HepG2 (cell line): Measurements from ENCODE around the gene STARD13. TPM values are rescaled to one million over a fixed set of nuclear protein-coding genes. Genes with fewer than 3 reads are reported as not detected.

ENCODE experiments used
- ATAC-seq: fragments of 200-7000 bp; cut with Tn5 transposase; 3 replicates; pipeline ENCODE4 v1.9.1; 2020; ENCODE audit warnings: mild to moderate bottlenecking, moderate library complexity
- BruUV-seq: library from RNA; stranded (reverse); fragments of 400-500 nt; replicated peaks from 2 replicates; lab custom pipeline; 2021; lab: Mats Ljungman, UMichigan
- CTCF ChIA-PET: fragments of 300-600 bp; formaldehyde crosslinking; extraction: SDS; loops from one replicate; lab custom pipeline; 2021; ENCODE audit warnings: low total read pairs, inconsistent platforms, low intra/inter-chr PET ratio; lab: Yijun Ruan, JAX
- POLR2A ChIA-PET: fragments of 350-600 bp; sonication (Branson Sonifier 250); formaldehyde crosslinking; loops from one replicate; lab custom pipeline; 2020; ENCODE audit warnings: antibody characterized with exemption, inconsistent platforms; lab: Yijun Ruan, JAX
- DNase-seq: peaks from one replicate; pipeline ENCODE4 v3.0.0-alpha.2; 2015; ENCODE audit warnings: low spot score
- FAIRE-seq: peaks from 3 replicates; lab custom pipeline; 2011; peaks lifted over from hg19 to GRCh38; lab: Jason Lieb, UNC
- H2AFZ ChIP-seq: one replicate; pipeline ENCODE4 v1.6.1; 2011; ENCODE audit warnings: low read length, inconsistent platforms
- H3K27ac ChIP-seq: fragments of 300-600 bp; 3 replicates; pipeline ENCODE4 v1.8.0; 2011; ENCODE audit warnings: mixed run types, mild to moderate bottlenecking, mixed read lengths, low read length, inconsistent platforms; ENCODE audit not compliant: insufficient read depth; ENCODE audit errors: extremely low read length
- H3K27me3 ChIP-seq, 2 experiments: fragments of 200-600 bp in 1 of 2; 2 replicates in 1 of 2; 3 replicates in 1 of 2; pipeline versions ENCODE4 v1.6.0 to v1.8.0; 2011; ENCODE audit warnings: low read length in 2 of 2, mild to moderate bottlenecking in 2 of 2, moderate library complexity in 2 of 2, inconsistent platforms in 1 of 2; ENCODE audit not compliant: insufficient read depth in 2 of 2, control insufficient read depth in 1 of 2
- H3K36me3 ChIP-seq, 2 experiments: fragments of 200-600 bp in 1 of 2; replicated peaks in 1 of 2; 2 replicates in 1 of 2; 3 replicates in 1 of 2; pipeline versions ENCODE4 v1.5.1 to v1.8.0; 2011; ENCODE audit warnings: low read length in 2 of 2, inconsistent platforms in 1 of 2; ENCODE audit not compliant: insufficient read depth in 2 of 2, control insufficient read depth in 1 of 2
- H3K4me1 ChIP-seq: 2 replicates; pipeline ENCODE4 v1.5.1; 2012; ENCODE audit warnings: low read length, inconsistent platforms; ENCODE audit not compliant: insufficient read depth
- H3K4me2 ChIP-seq: 2 replicates; pipeline ENCODE4 v1.6.0; 2011; ENCODE audit warnings: low read depth, low read length, inconsistent platforms
- H3K4me3 ChIP-seq, 3 experiments: fragments of 200-600 bp in 1 of 3; sonication (generic), shearing (Covaris generic) in 1 of 3; replicated peaks in 1 of 3; 2 replicates each; pipeline ENCODE4 v1.5.1; 2011 to 2016; ENCODE audit warnings: low read length in 3 of 3, inconsistent platforms in 2 of 3, low read depth in 2 of 3, mild to moderate bottlenecking in 2 of 3, control low read depth in 1 of 3, mixed read lengths in 1 of 3; ENCODE audit not compliant: insufficient read depth in 1 of 3
- H3K79me2 ChIP-seq: one replicate; pipeline ENCODE4 v1.6.1; 2011; ENCODE audit warnings: low read length, inconsistent platforms; ENCODE audit not compliant: insufficient read depth
- H3K9ac ChIP-seq: 2 replicates; pipeline ENCODE4 v1.6.0; 2011; ENCODE audit warnings: mild to moderate bottlenecking, low read depth, low read length, inconsistent platforms; ENCODE audit not compliant: insufficient read depth
- H3K9me3 ChIP-seq: 2 replicates; pipeline ENCODE4 v1.5.1; 2012; ENCODE audit warnings: mild to moderate bottlenecking, low read length
- H4K20me1 ChIP-seq: 2 replicates; pipeline ENCODE4 v1.6.0; 2011; ENCODE audit warnings: inconsistent platforms, mild to moderate bottlenecking, low read length, moderate library complexity; ENCODE audit not compliant: insufficient read depth
- CAMTA2 ChIP-seq: sonication (generic); formaldehyde crosslinking; IDR thresholded peaks from 2 replicates; pipeline ENCODE4 v1.4.0; 2020; ENCODE audit warnings: mild to moderate bottlenecking, missing genetic modification reagents, borderline replicate concordance
- IRF9 ChIP-seq: sonication (generic); formaldehyde crosslinking; IDR thresholded peaks from 2 replicates; pipeline ENCODE4 v1.8.0; 2022; ENCODE audit warnings: missing genetic modification reagents, mild to moderate bottlenecking, borderline replicate concordance
- NKX3-1 ChIP-seq: sonication (generic); formaldehyde crosslinking; IDR thresholded peaks from 2 replicates; pipeline ENCODE4 v1.5.0; 2020; ENCODE audit warnings: missing genetic modification reagents
- RELA ChIP-seq: sonication (generic); formaldehyde crosslinking; IDR thresholded peaks from 2 replicates; pipeline ENCODE4 v1.4.0; 2020; ENCODE audit warnings: missing genetic modification reagents
- ZBTB44 ChIP-seq: sonication (generic); formaldehyde crosslinking; IDR thresholded peaks from 2 replicates; pipeline ENCODE4 v1.4.0; 2020; ENCODE audit warnings: missing genetic modification reagents
- ZFP36L1 ChIP-seq: sonication (generic); formaldehyde crosslinking; IDR thresholded peaks from 2 replicates; pipeline ENCODE4 v1.8.0; 2022; ENCODE audit warnings: mild to moderate bottlenecking, missing genetic modification reagents, moderate library complexity
- ZNF143 ChIP-seq: sonication (generic); formaldehyde crosslinking; IDR thresholded peaks from 2 replicates; pipeline ENCODE4 v1.4.0; 2020; ENCODE audit warnings: missing genetic modification reagents
- ZNF230 ChIP-seq: sonication (generic); formaldehyde crosslinking; IDR thresholded peaks from 2 replicates; pipeline ENCODE4 v1.4.0; 2020; ENCODE audit warnings: mild to moderate bottlenecking, missing genetic modification reagents
- ZNF546 ChIP-seq: sonication (generic); formaldehyde crosslinking; conservative IDR thresholded peaks from 2 replicates; pipeline ENCODE4 v1.8.1; 2023; ENCODE audit warnings: mild to moderate bottlenecking, missing genetic modification reagents
- ZNF780A ChIP-seq: sonication (generic); formaldehyde crosslinking; IDR thresholded peaks from 2 replicates; pipeline ENCODE4 v1.8.0; 2022; ENCODE audit warnings: mild to moderate bottlenecking, missing genetic modification reagents, moderate library complexity
- ZNF841 ChIP-seq: sonication (generic); formaldehyde crosslinking; IDR thresholded peaks from 2 replicates; pipeline ENCODE4 v1.8.1; 2023; ENCODE audit warnings: missing genetic modification reagents, borderline replicate concordance
- ZNF883 ChIP-seq: sonication (generic); formaldehyde crosslinking; IDR thresholded peaks from 2 replicates; pipeline ENCODE4 v1.5.1; 2020; ENCODE audit warnings: mild to moderate bottlenecking, missing genetic modification reagents; ENCODE audit errors: not compliant biosample characterization
- WGBS: methylation state at CpG from one replicate; pipeline ENCODE4 v1.1.6; 2017; ENCODE audit warnings: low lambda C conversion rate; 5-methylcytosine and 5-hydroxymethylcytosine counted together
- in situ Hi-C: cut with HindIII; loops from 2 replicates; pipeline ENCODE4 v1.10.0; 2017; ENCODE audit warnings: low pct_unique_long_range_greater_than_20kb; ENCODE audit not compliant: extremely low pct_ligation_motif_present
- intact Hi-C: fragments of 100-400 bp; cut with micrococcal nuclease; formaldehyde crosslinking; loops from one replicate; pipeline ENCODE4 v1.10.0; 2022; ENCODE audit not compliant: unreplicated experiment
- polyA plus RNA-seq, 8 experiments: library from polyadenylated mRNA; depleted of rRNA in 3 of 8; stranded (reverse) in 7 of 8; unstranded in 1 of 8; fragments of >200 nt; fragmentation: Illumina TruSeq in 4 of 8; extraction: Trizol in 4 of 8; gene quantifications; 2 replicates each; pipeline versions ENCODE4 v1.2.1 to v1.2.3, GENCODE V29; 2011 to 2016; ENCODE audit warnings: low read depth in 4 of 8, missing spikeins in 1 of 8, mixed read lengths in 1 of 8; ENCODE audit not compliant: insufficient read depth in 1 of 8
- total RNA-seq, 5 experiments: library from RNA; depleted of rRNA; stranded (reverse); fragments of >200 nt; fragmentation: Illumina TruSeq; extraction: Trizol; gene quantifications; 2 replicates each; pipeline ENCODE4 v1.2.3, GENCODE V29; 2016; ENCODE audit warnings: low read depth in 1 of 5
- TF ChIP-seq, protein P1 (sequence below): IDR thresholded peaks from 2 replicates; pipeline ENCODE4 v1.6.1; 2016; ENCODE audit warnings: mild to moderate bottlenecking
- TF ChIP-seq, protein P2 (sequence below): sonication (generic); formaldehyde crosslinking; IDR thresholded peaks from 2 replicates; pipeline ENCODE4 v1.8.1; 2023; ENCODE audit warnings: mild to moderate bottlenecking, missing genetic modification reagents
- TF ChIP-seq, protein P3 (sequence below): IDR thresholded peaks from 2 replicates; pipeline ENCODE4 v1.6.1; 2016; ENCODE audit warnings: low read depth, borderline replicate concordance

Gene STARD13
- total and polyA plus RNA-seq, 2 of the 13 experiments (the other 11 are each of a cell fraction or from before 2014, with no cell fraction given): 12.8 to 14.3 TPM

DNA sequence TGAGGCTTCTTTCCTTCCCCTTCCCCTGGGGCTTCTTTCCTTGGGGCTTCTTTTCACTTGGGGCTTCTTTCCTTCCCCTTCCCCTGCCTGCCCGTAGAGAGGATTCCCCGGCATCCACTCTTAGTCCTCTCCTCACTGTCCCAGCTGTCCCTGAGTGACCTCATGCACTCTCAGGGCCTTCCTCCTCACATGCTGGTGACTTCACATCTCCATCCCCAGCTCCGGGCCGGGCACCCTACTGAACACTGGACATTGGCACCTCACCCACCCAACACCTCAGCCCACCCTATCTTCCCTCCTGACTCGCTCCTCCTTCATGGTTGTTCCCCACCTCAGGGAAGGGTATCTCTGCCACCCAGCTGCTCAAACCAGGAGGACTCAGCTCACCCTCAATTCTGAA lies 130.6 kb downstream of the STARD13 start:
- Histone ChIP-seq H3K36me3 (peaks cover 3 to 30% of the 10 kb centered on the region in 2 experiments), H2AFZ (no peak overlapping the region), H3K4me1 (peaks cover 11% of the 10 kb centered on the region), H3K9me3 (no peaks in the 10 kb centered on the region), H3K79me2 (no peaks in the 10 kb centered on the region), H3K27me3 (no peaks in the 10 kb centered on the region), H3K9ac (no peak overlapping the region), H4K20me1 (no peaks in the 10 kb centered on the region), H3K4me3 (no peak overlapping the region), H3K27ac (no peak overlapping the region), H3K4me2 (no peak overlapping the region)
- CTCF ChIA-PET: no interaction called here
- DNase-seq (no peak), ATAC-seq (no peak), FAIRE-seq (no peak)
- 92% methylated on average over 5 of the region's 5 CpGs for WGBS
- in situ Hi-C loops: no loop called here
- no TSS peak for BruUV-seq
- intact Hi-C loops: no loop called here
- TF ChIP-seq, protein P1, sequence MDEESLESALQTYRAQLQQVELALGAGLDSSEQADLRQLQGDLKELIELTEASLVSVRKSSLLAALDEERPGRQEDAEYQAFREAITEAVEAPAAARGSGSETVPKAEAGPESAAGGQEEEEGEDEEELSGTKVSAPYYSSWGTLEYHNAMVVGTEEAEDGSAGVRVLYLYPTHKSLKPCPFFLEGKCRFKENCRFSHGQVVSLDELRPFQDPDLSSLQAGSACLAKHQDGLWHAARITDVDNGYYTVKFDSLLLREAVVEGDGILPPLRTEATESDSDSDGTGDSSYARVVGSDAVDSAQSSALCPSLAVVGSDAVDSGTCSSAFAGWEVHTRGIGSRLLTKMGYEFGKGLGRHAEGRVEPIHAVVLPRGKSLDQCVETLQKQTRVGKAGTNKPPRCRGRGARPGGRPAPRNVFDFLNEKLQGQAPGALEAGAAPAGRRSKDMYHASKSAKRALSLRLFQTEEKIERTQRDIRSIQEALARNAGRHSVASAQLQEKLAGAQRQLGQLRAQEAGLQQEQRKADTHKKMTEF (CRISPR knock-in tag): no peak
- TF ChIP-seq, protein P2, sequence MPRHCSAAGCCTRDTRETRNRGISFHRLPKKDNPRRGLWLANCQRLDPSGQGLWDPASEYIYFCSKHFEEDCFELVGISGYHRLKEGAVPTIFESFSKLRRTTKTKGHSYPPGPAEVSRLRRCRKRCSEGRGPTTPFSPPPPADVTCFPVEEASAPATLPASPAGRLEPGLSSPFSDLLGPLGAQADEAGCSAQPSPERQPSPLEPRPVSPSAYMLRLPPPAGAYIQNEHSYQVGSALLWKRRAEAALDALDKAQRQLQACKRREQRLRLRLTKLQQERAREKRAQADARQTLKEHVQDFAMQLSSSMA (CRISPR knock-in tag): no peak
- no peak for TF ChIP-seq ZNF841 (CRISPR knock-in tag)
- no peak for TF ChIP-seq ZBTB44 (CRISPR knock-in tag)
- TF ChIP-seq IRF9 (CRISPR knock-in tag): no peak
- no peak for TF ChIP-seq ZFP36L1 (CRISPR knock-in tag)
- TF ChIP-seq ZNF546: no peak
- TF ChIP-seq, protein P3, sequence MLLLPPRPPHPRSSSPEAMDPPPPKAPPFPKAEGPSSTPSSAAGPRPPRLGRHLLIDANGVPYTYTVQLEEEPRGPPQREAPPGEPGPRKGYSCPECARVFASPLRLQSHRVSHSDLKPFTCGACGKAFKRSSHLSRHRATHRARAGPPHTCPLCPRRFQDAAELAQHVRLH (CRISPR knock-in tag): no peak
- TF ChIP-seq ZNF230 (CRISPR knock-in tag): no peak
- TF ChIP-seq CAMTA2 (CRISPR knock-in tag): no peak
- no peak for TF ChIP-seq ZNF143 (CRISPR knock-in tag)
- TF ChIP-seq ZNF883 (CRISPR knock-in tag): no peak
- TF ChIP-seq NKX3-1 (CRISPR knock-in tag): no peak
- no peak for TF ChIP-seq RELA (CRISPR knock-in tag)
- no peak for TF ChIP-seq ZNF780A
- POLR2A ChIA-PET: no interaction called here
